Measurements from ENCODE around the gene SHOX. TPM values are rescaled to one million over a fixed set of nuclear protein-coding genes. Genes with fewer than 3 reads are reported as not detected.

Gene SHOX
- total RNA-seq, 1 donor from 2014 or later: not detected

DNA sequence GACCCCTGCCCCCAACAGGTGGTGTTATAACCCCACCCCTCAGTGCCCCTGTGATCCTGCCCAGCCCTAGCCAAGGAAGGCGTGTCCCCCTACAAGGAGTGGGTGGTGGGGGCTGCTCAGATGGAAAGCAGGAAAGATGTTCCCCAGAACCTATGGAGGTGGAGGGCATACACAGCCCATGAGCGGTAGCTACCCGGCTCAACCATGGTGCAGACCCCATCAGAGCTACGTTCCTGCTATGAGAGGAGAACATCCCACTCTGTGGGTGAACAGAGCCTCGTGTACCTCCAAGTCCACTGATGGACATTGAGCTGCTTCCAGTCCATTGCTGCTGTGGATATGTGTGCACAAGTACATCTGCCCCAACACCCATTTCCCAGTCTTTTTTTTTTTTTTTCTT is 71.1 kb downstream of the SHOX start:
- TF ChIP-seq, protein P1, sequence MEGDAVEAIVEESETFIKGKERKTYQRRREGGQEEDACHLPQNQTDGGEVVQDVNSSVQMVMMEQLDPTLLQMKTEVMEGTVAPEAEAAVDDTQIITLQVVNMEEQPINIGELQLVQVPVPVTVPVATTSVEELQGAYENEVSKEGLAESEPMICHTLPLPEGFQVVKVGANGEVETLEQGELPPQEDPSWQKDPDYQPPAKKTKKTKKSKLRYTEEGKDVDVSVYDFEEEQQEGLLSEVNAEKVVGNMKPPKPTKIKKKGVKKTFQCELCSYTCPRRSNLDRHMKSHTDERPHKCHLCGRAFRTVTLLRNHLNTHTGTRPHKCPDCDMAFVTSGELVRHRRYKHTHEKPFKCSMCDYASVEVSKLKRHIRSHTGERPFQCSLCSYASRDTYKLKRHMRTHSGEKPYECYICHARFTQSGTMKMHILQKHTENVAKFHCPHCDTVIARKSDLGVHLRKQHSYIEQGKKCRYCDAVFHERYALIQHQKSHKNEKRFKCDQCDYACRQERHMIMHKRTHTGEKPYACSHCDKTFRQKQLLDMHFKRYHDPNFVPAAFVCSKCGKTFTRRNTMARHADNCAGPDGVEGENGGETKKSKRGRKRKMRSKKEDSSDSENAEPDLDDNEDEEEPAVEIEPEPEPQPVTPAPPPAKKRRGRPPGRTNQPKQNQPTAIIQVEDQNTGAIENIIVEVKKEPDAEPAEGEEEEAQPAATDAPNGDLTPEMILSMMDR (IDR thresholded peaks at IDR 0.05; ENCODE audit: insufficient read depth, low read length, poor library complexity, severe bottlenecking): no peak
- no peaks in the 10 kb centered on the region for H3K36me3 ChIP-seq (ENCODE audit: control insufficient read depth, insufficient read depth, low read length)
- H3K27me3 ChIP-seq (ENCODE audit: control insufficient read depth, insufficient read depth, low read length): no peaks in the 10 kb centered on the region
- no peak overlapping the region for H3K4me3 ChIP-seq (ENCODE audit: low read depth, low read length)
- DNase-seq (ENCODE audit: low read depth): no peak

DNA sequence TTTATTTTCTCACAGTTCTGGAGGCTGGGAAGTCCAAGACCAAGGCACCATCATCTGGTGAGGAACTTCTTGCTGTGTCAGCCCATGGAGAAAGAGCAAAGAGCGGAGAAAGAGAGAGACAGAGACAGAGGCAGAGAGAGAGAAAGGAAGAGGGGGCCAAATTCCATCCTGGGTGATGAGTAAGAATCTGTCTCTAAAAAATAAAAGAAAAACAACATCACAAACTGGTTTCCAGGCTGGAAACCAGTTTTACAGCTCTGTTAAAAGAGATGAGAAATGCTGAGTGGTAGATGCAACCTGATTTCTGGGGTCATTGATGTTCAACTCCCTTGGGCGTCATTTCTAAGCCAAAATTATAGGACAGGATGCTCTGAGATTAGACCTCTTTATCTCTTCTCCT is 72.9 kb downstream of the SHOX start:
- Histone ChIP-seq H3K27me3 (ENCODE audit: control insufficient read depth, insufficient read depth, low read length) (no peaks in the 10 kb centered on the region), H3K4me3 (ENCODE audit: low read depth, low read length) (no peak overlapping the region), H3K36me3 (ENCODE audit: control insufficient read depth, insufficient read depth, low read length) (no peaks in the 10 kb centered on the region)
- TF ChIP-seq, protein P1 (IDR thresholded peaks at IDR 0.05; ENCODE audit: insufficient read depth, low read length, poor library complexity, severe bottlenecking): no peak
- DNase-seq (ENCODE audit: low read depth): no peak

DNA sequence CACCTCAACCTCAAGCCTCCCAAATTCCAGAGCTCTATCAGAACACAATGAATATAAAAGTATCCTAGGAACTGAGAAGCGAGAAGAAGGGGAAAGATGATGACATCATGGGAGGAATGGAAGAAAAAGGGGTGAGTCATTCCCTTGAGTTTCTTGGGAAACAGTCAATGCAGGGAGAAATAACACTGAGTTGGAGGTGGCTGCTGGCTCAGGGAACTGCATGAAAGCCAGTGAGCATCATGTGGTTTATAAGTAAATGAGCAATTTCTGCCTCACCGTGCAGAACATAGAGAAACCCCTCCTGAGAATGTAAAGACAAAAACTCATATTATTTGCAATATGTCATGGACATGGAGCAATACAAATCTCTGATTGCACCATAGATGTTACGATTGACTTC is 73.3 kb downstream of the SHOX start:
- TF ChIP-seq, protein P1 (IDR thresholded peaks at IDR 0.05; ENCODE audit: insufficient read depth, low read length, poor library complexity, severe bottlenecking): no peak
- no peak overlapping the region for H3K4me3 ChIP-seq (ENCODE audit: low read depth, low read length)
- no peak for DNase-seq (ENCODE audit: low read depth)
- H3K36me3 ChIP-seq (ENCODE audit: control insufficient read depth, insufficient read depth, low read length): no peaks in the 10 kb centered on the region
- no peaks in the 10 kb centered on the region for H3K27me3 ChIP-seq (ENCODE audit: control insufficient read depth, insufficient read depth, low read length)

Other genes with a start within 250 kb of the SHOX start
- gene PPP2R3B, start 243.9 kb upstream of the SHOX start, total RNA-seq: 17.7 and 29.0 TPM in 2 replicates